Measurements from ENCODE around the gene ZNF740.
"Not testable (repeated sequence)": the region's sequence is repeated elsewhere in the genome, so short reads cannot be mapped to it uniquely, and the experiment has no call there.

ZNF740 gene, protein sequence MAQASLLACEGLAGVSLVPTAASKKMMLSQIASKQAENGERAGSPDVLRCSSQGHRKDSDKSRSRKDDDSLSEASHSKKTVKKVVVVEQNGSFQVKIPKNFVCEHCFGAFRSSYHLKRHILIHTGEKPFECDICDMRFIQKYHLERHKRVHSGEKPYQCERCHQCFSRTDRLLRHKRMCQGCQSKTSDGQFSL
- total RNA-seq: 39.2 reads per million, percentile 63 among the genes with 10 or more reads in this experiment

GRCh38 chr12:53180220-53180930 lies at the start of gene ZNF740, which contains the start of gene CSAD:
ZNF740 (plus strand) TSS chr12:53180722; CDS start chr12:53181984, 1,262 bp downstream.
CSAD (minus strand) TSS chr12:53180925; CDS start chr12:53173470, 7,455 bp downstream.
- DNase-seq: peak; percentile 97

- no peak for DNase-seq
Measured at GRCh38 chr12:53131844-53132243, 48.7 kb upstream of the ZNF740 start.

GRCh38 chr12:53133722-53134121 lies 46.8 kb upstream of the ZNF740 start:
- no peak for DNase-seq

DNA sequence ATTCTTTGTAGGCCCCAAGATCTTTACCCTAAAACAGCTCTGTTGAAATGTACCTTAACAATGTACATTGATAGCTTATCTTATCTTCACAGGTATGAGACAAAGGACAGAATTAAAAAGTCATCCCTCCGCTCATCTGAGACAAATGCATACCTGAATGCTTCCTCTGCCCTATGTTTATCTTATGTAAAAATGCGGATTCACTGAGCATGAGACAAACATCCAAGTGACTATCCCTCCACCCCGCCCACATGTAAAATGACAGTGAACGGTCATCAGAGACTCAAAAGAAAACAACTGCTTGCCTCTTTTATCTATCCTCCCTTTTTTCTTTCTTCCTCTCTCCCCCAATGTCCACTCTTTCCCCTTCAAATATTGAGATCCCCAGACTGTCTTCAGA lies 37.2 kb upstream of the ZNF740 start:
- DNase-seq: no peak

DNA sequence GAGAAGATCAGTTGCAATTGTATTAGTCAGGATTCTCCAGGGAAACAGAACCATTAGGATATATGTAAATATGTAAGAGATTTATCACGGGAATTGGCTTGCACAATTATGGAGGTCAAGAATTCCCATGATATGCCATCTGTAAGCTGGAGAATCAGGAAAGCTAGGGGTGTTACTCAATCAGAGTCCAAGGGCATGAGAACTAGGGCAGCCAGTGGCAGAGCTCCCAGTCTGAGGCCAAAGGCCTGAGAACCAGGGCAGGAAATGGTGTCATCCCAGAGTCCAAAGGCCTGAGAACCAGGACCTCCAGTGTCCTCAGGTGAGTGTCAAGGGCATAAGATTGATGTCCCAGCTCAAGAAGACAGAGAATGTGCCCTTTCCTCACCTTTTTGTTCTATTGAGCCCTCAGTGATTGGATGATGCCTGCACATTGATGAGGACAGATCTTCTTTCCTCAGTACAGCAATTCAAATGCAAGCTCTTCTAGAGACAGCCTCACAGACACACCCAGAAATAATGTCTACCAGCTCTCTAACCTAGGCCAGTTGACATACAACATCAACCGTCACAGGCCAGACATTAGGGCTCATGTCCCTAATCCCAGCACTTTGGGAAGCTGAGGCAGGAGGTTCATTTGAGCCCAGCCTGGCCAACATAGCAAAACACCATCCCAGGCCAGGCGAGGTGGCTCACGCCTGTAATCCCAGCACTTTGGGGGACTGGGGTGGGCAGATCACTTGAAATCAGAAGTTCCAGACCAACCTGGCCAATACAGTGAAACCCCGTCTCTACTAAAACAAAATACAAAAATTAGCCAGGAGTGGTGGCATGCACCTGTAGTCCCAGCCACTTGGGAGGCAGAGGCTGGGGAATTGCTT lies 34.9 kb upstream of the ZNF740 start:
- no peak for DNase-seq

GRCh38 chr12:53147181-53147580 lies 33.3 kb upstream of the ZNF740 start:
- no peak for DNase-seq

GRCh38 chr12:53147653-53148052 lies 32.9 kb upstream of the ZNF740 start:
- no peak for DNase-seq

- DNase-seq: no peak
Measured at GRCh38 chr12:53151039-53151438, 29.5 kb upstream of the ZNF740 start.

DNA sequence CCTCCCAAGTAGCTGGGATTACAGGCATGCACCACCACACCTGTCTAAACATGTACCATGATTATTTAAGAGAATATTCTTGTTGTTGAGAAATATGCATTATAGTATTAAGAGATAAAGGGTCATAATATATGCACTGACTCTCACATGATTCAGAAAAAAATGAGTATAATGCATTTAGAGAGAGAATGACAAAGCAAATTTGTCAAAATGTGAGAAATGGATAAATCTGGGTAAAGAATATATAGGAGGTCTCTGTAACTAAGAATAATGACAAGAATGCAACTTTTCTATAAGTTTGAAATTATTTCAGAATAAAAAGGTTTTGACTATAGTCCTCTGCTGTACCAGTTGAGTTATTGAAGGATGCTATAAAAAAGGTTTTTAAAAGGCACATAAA lies 28.1 kb upstream of the ZNF740 start:
- DNase-seq: no peak

DNA sequence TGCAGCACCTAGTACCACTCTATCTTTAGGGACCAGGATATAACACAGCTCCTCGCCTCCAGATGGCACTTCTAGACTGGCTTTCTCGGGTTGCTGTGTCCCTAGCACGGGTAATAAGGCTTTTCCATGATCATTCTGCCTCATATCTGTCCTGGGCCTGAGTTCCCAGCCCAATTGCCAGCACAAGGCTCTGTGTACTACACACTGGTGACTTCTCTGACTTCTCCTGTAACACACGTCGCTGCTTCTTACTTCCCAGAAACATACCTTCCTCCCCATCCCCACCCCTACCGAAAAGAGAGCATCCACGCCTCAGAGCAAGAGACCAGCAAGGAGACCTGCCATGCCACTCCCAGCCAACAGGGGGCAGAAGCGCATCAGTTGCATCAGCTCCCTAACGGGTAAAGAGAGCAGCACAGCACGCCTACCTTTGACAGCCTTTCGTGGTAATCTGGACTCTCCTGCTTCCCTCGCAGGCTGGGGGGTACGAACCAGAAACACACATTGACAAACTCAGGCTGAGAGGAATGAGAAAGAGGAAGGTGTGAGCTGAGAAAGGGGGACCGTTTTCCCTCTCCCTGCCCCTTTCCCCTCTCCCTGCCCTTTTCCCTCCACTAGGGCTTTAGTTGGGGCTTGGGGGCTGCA lies 21.2 kb upstream of the ZNF740 start:
- DNase-seq: peak; percentile 86

GRCh38 chr12:53160000-53160399 lies 20.5 kb upstream of the ZNF740 start:
- no peak for DNase-seq

GRCh38 chr12:53160673-53161072 lies 19.8 kb upstream of the ZNF740 start:
- no peak for DNase-seq

- no peak for DNase-seq
Measured at GRCh38 chr12:53161119-53161911, 19.2 kb upstream of the ZNF740 start.

- DNase-seq: not testable (repeated sequence)
Measured at GRCh38 chr12:53163008-53163407, 17.5 kb upstream of the ZNF740 start.

GRCh38 chr12:53166837-53167236 lies 13.7 kb upstream of the ZNF740 start:
- DNase-seq: no peak

DNA sequence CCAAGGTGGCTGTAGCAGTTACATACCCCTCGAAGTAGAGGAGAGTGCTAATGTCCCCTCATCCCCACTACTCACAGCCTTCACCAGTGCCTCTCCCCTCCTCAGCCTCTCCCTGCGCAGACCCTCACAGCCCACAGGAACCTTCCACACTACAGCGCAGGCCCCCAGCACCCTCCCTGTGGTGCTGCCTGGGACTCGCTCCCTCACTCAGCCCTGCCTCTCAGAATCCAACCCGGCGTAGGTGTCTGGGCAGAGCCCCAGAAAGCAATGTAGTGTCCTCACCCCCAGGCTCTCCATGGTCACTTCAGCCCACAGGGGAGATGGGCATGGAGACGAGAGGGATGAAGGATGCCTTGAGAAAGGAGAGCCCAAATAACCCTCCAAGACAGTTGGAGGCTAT lies 10.9 kb upstream of the ZNF740 start:
- no peak for DNase-seq

- DNase-seq: no peak
Measured at GRCh38 chr12:53170215-53170614, 10.3 kb upstream of the ZNF740 start.

- no peak for DNase-seq
Measured at GRCh38 chr12:53170876-53171724, 9.4 kb upstream of the ZNF740 start.

DNA sequence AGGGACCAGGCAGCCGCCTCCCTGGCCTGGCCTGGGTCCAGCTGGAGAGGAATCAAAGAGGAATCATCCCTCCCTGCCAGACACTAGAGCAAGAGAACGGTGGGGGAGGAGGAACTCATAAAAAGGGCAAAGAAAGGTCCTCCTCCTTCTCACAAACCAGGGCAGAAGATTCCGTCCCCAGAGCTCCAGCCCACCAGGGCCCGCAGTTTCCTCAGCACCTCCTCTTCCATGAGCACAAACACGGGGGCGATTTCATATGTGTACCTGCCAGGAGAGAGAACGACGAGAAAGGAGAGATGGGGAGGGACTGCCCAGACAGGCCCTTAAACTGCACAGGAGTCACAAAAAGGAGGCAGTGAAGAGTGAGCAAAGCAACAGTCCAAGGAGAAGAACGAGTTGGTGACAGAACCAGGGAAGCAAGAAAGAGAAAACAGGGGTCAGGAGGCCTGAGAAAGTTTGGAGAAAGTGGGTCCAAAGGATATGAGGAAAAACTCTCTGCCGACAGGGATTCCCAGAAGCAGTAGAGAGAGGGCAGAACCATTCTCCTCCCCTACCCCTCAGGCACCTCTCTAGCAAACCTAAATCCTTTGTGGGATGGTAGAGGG lies 8.7 kb upstream of the ZNF740 start:
- no peak for DNase-seq

- DNase-seq: no peak
Measured at GRCh38 chr12:53172352-53172751, 8.2 kb upstream of the ZNF740 start.
